HL-60 (cell line): ENCODE data around the gene CNPY3.

ENCODE experiments used
- DNase-seq, 2 experiments: peaks; one replicate each; pipeline ENCODE4 v3.0.0-alpha.2; 2010 to 2020; ENCODE audit warnings: low read depth in 1 of 2, low spot score in 1 of 2
- H3K27ac ChIP-seq: fragments of 250-450 bp; sonication (Bioruptor Pico); replicated peaks from 2 replicates; pipeline ENCODE4 v1.5.1; 2020; ENCODE audit warnings: mild to moderate bottlenecking, moderate library complexity
- H3K27me3 ChIP-seq: fragments of 250-450 bp; sonication (Bioruptor Pico); 2 replicates; pipeline ENCODE4 v1.5.1; 2021; ENCODE audit warnings: mild to moderate bottlenecking, moderate library complexity; ENCODE audit not compliant: insufficient read depth, poor library complexity, severe bottlenecking
- H3K4me3 ChIP-seq: replicated peaks from 2 replicates; pipeline ENCODE4 v1.5.1; 2011; ENCODE audit warnings: mild to moderate bottlenecking, control low read depth, low read length; ENCODE audit not compliant: insufficient read depth
- CTCF ChIP-seq: IDR thresholded peaks from one replicate; pipeline ENCODE4 v1.5.1; 2011; ENCODE audit warnings: low read length, control low read depth, inconsistent platforms; ENCODE audit not compliant: insufficient read depth
- GABPA ChIP-seq: IDR thresholded peaks from 2 replicates; pipeline ENCODE4 v1.6.1; 2012; ENCODE audit warnings: low read depth
- POLR2AphosphoS5 ChIP-seq: IDR thresholded peaks from 2 replicates; pipeline ENCODE4 v1.6.1; 2012; ENCODE audit warnings: low read depth
- SPI1 ChIP-seq: IDR thresholded peaks from 2 replicates; pipeline ENCODE4 v1.6.1; 2012; ENCODE audit warnings: low read depth, mild to moderate bottlenecking, borderline replicate concordance
- TF ChIP-seq, protein P1 (sequence below): IDR thresholded peaks from 2 replicates; pipeline ENCODE4 v1.6.1; 2012; ENCODE audit warnings: low read depth; ENCODE audit not compliant: insufficient replicate concordance

CNPY3 gene

DNA sequence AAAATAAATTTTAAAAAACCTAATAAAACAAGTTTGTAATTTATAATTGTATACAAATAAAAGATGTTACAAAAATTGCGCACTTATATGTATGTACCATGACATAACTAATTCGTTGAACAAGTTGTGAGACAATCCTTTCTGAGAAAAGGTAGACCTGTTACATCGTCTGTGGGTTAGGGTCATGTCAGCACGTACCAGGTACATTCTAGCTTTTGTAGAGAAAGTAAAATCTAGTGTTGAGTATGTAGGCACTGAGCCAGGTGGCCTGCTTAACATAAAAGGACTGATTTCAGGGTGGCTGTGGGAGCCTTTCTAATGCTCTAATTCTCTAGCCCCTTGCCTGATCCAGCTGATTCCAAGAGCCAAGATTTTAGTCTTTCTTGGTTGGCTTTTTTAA, 39.5 kb upstream of the CNPY3 start:
- DNase-seq = peak in 1 of 2 experiments; percentile 13
- no peaks in the 10 kb centered on the region for H3K27me3 ChIP-seq
- TF ChIP-seq, protein P1, sequence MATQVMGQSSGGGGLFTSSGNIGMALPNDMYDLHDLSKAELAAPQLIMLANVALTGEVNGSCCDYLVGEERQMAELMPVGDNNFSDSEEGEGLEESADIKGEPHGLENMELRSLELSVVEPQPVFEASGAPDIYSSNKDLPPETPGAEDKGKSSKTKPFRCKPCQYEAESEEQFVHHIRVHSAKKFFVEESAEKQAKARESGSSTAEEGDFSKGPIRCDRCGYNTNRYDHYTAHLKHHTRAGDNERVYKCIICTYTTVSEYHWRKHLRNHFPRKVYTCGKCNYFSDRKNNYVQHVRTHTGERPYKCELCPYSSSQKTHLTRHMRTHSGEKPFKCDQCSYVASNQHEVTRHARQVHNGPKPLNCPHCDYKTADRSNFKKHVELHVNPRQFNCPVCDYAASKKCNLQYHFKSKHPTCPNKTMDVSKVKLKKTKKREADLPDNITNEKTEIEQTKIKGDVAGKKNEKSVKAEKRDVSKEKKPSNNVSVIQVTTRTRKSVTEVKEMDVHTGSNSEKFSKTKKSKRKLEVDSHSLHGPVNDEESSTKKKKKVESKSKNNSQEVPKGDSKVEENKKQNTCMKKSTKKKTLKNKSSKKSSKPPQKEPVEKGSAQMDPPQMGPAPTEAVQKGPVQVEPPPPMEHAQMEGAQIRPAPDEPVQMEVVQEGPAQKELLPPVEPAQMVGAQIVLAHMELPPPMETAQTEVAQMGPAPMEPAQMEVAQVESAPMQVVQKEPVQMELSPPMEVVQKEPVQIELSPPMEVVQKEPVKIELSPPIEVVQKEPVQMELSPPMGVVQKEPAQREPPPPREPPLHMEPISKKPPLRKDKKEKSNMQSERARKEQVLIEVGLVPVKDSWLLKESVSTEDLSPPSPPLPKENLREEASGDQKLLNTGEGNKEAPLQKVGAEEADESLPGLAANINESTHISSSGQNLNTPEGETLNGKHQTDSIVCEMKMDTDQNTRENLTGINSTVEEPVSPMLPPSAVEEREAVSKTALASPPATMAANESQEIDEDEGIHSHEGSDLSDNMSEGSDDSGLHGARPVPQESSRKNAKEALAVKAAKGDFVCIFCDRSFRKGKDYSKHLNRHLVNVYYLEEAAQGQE = no peak
- TF ChIP-seq GABPA = no peak
- no peak for TF ChIP-seq POLR2AphosphoS5
- no peak for TF ChIP-seq CTCF
- no peak for TF ChIP-seq SPI1
- H3K4me3 ChIP-seq = peak overlapping the region; percentile 83
- peak overlapping the region; percentile 94 for H3K27ac ChIP-seq

GRCh38 chr6:42890311-42891198, 38.7 kb upstream of the CNPY3 start:
- peak overlapping the region; percentile 83 for H3K4me3 ChIP-seq
- DNase-seq = peak; percentile 88 to 97
- TF ChIP-seq SPI1 = no peak; the same call in 1 of the 2 replicates
- TF ChIP-seq POLR2AphosphoS5 = peak; percentile 93
- TF ChIP-seq, protein P1 = peak; percentile 61
- TF ChIP-seq GABPA = peak; percentile 60
- no peak for TF ChIP-seq CTCF
- H3K27ac ChIP-seq = peak overlapping the region; percentile 94
- no peaks in the 10 kb centered on the region for H3K27me3 ChIP-seq

GRCh38 chr6:42891199-42891722, 38.0 kb upstream of the CNPY3 start:
- no peak for TF ChIP-seq POLR2AphosphoS5
- TF ChIP-seq, protein P1 = no peak
- no peak for TF ChIP-seq SPI1
- TF ChIP-seq GABPA = no peak
- TF ChIP-seq CTCF = no peak
- Histone ChIP-seq H3K27ac (peak overlapping the region; percentile 94), H3K27me3 (no peaks in the 10 kb centered on the region), H3K4me3 (peak overlapping the region; percentile 83)
- no peak for DNase-seq
